HEK293 (cell line): ENCODE results near the gene WDR43.

Source experiments
- CTCF ChIA-PET: fragments of 350-600 bp; formaldehyde crosslinking; extraction: SDS; loops from one replicate; lab custom pipeline; 2021; ENCODE audit warnings: antibody characterized with exemption; lab: Yijun Ruan, JAX
- POLR2A ChIA-PET: fragments of 300-600 bp; formaldehyde crosslinking; extraction: SDS; loops from one replicate; lab custom pipeline; 2020; ENCODE audit warnings: antibody characterized with exemption, inconsistent platforms; lab: Yijun Ruan, JAX
- H3K27ac ChIP-seq: fragments of 200-500 bp; sonication (Bioruptor generic); 2 replicates; pipeline ENCODE4 v1.5.1; 2014; ENCODE audit warnings: low read depth, low read length, control low read depth, inconsistent platforms; ENCODE audit errors: extremely low read depth
- H3K36me3 ChIP-seq, 2 experiments: fragments of 200-500 bp in 1 of 2; sonication (Bioruptor generic) in 1 of 2; 1 replicate in 1 of 2; 2 replicates in 1 of 2; pipeline ENCODE4 v1.5.1; 2014 to 2017; ENCODE audit warnings: inconsistent platforms in 2 of 2, low read length in 2 of 2; ENCODE audit not compliant: control insufficient read depth in 2 of 2, insufficient read depth in 1 of 2
- H3K4me1 ChIP-seq: fragments of 200-500 bp; sonication (Bioruptor generic); 2 replicates; pipeline ENCODE4 v1.5.1; 2014; ENCODE audit warnings: mild to moderate bottlenecking, low read length, inconsistent platforms; ENCODE audit not compliant: control insufficient read depth, insufficient read depth
- H3K4me3 ChIP-seq: 2 replicates; pipeline ENCODE4 v1.5.1; 2011; ENCODE audit warnings: low read depth, mild to moderate bottlenecking, control low read depth, low read length, moderate library complexity
- H3K9me3 ChIP-seq: fragments of 200-500 bp; sonication (Bioruptor generic); 2 replicates; pipeline ENCODE4 v1.5.1; 2014; ENCODE audit warnings: low read depth, low read length, inconsistent platforms; ENCODE audit not compliant: control insufficient read depth, insufficient read depth
- BCL11B ChIP-seq: fragments of 450-650 bp; formaldehyde crosslinking; IDR thresholded peaks from 2 replicates; pipeline ENCODE4 v1.5.1; 2016; ENCODE audit warnings: low read depth, missing biosample characterization, missing genetic modification characterization
- FEZF1 ChIP-seq: fragments of 450-650 bp; formaldehyde crosslinking; IDR thresholded peaks from 2 replicates; pipeline ENCODE4 v1.5.1; 2016; ENCODE audit warnings: missing biosample characterization, missing genetic modification characterization
- MYNN ChIP-seq: fragments of 450-650 bp; formaldehyde crosslinking; IDR thresholded peaks from 2 replicates; pipeline ENCODE4 v1.5.1; 2016; ENCODE audit warnings: missing biosample characterization, missing genetic modification characterization, borderline replicate concordance
- PRDM1 ChIP-seq: fragments of 450-650 bp; formaldehyde crosslinking; IDR thresholded peaks from 2 replicates; pipeline ENCODE4; 2016; ENCODE audit warnings: missing biosample characterization, missing genetic modification characterization
- PRDM6 ChIP-seq: fragments of 450-650 bp; formaldehyde crosslinking; IDR thresholded peaks from 2 replicates; pipeline ENCODE4 v1.5.1; 2017; ENCODE audit warnings: missing biosample characterization, missing genetic modification characterization
- SP7 ChIP-seq: fragments of 450-650 bp; formaldehyde crosslinking; IDR thresholded peaks from 2 replicates; pipeline ENCODE4 v1.5.1; 2016; ENCODE audit warnings: missing biosample characterization, missing genetic modification characterization
- YY1 ChIP-seq: fragments of 450-650 bp; formaldehyde crosslinking; IDR thresholded peaks from 2 replicates; pipeline ENCODE4 v1.5.1; 2018; ENCODE audit warnings: missing biosample characterization, missing genetic modification characterization
- ZNF121 ChIP-seq: fragments of 450-650 bp; formaldehyde crosslinking; IDR thresholded peaks from 2 replicates; pipeline ENCODE4 v1.5.1; 2016; ENCODE audit warnings: missing biosample characterization, missing genetic modification characterization
- ZNF140 ChIP-seq: fragments of 450-650 bp; formaldehyde crosslinking; IDR thresholded peaks from 2 replicates; pipeline ENCODE4 v1.5.1; 2016; ENCODE audit warnings: missing biosample characterization, missing genetic modification characterization
- ZNF211 ChIP-seq: fragments of 450-650 bp; formaldehyde crosslinking; IDR thresholded peaks from 2 replicates; pipeline ENCODE4 v1.5.1; 2016; ENCODE audit warnings: low read depth, missing biosample characterization, missing genetic modification characterization
- ZNF214 ChIP-seq: fragments of 450-650 bp; formaldehyde crosslinking; IDR thresholded peaks from 2 replicates; pipeline ENCODE4 v1.5.1; 2017; ENCODE audit warnings: missing biosample characterization, mild to moderate bottlenecking, missing genetic modification characterization, borderline replicate concordance
- ZNF23 ChIP-seq: fragments of 450-650 bp; formaldehyde crosslinking; IDR thresholded peaks from 2 replicates; pipeline ENCODE4 v1.5.1; 2016; ENCODE audit warnings: missing biosample characterization, missing genetic modification characterization, borderline replicate concordance
- ZNF24 ChIP-seq: fragments of 450-650 bp; formaldehyde crosslinking; IDR thresholded peaks from 2 replicates; pipeline ENCODE4 v1.5.1; 2016; ENCODE audit warnings: missing biosample characterization, missing genetic modification characterization
- ZNF48 ChIP-seq: fragments of 450-650 bp; formaldehyde crosslinking; IDR thresholded peaks from 2 replicates; pipeline ENCODE4 v1.5.1; 2016; ENCODE audit warnings: missing biosample characterization, missing genetic modification characterization
- ZNF513 ChIP-seq: fragments of 450-650 bp; IDR thresholded peaks from 2 replicates; pipeline ENCODE4 v1.5.1; 2018; ENCODE audit warnings: missing biosample characterization, missing genetic modification characterization
- ZNF621 ChIP-seq: fragments of 450-650 bp; formaldehyde crosslinking; IDR thresholded peaks from 2 replicates; pipeline ENCODE4 v1.5.1; 2017; ENCODE audit warnings: missing biosample characterization, missing genetic modification characterization
- ZNF777 ChIP-seq: fragments of 450-650 bp; formaldehyde crosslinking; IDR thresholded peaks from 2 replicates; pipeline ENCODE4 v1.5.1; 2017; ENCODE audit warnings: missing biosample characterization, missing genetic modification characterization, borderline replicate concordance
- TF ChIP-seq, protein P1 (sequence below): fragments of 450-650 bp; formaldehyde crosslinking; IDR thresholded peaks from 2 replicates; pipeline ENCODE4 v1.5.1; 2016; ENCODE audit warnings: missing biosample characterization, missing genetic modification characterization
- TF ChIP-seq, protein P2 (sequence below): fragments of 450-650 bp; formaldehyde crosslinking; IDR thresholded peaks from 2 replicates; pipeline ENCODE4 v1.5.1; 2016; ENCODE audit warnings: missing biosample characterization, missing genetic modification characterization
- TF ChIP-seq, protein P3 (sequence below): fragments of 450-650 bp; formaldehyde crosslinking; IDR thresholded peaks from 2 replicates; pipeline ENCODE4 v1.5.1; 2016; ENCODE audit warnings: missing biosample characterization, missing genetic modification characterization
- TF ChIP-seq, protein P4 (sequence below): fragments of 450-650 bp; formaldehyde crosslinking; IDR thresholded peaks from 2 replicates; pipeline ENCODE4 v1.5.1; 2016; ENCODE audit warnings: missing biosample characterization, missing genetic modification characterization

The WDR43 gene

DNA sequence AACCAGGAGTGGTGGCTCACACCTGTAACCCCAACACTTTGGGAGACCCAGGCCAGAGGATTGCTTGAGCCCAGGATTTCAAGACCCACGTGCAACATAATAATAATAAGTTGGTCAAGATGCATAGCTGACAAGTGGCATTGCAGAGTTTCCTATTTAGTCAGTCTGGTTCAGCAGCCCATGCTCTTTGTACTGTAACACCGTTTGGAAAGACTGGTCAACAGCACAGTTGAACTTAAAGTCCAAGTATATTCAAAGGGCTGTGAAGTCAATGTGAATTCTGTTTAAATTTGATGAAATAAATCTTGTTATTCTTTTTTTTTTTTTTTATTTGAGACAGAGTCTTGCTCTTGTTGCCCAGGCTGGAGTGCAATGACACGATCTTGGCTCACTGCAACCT is 22.8 kb upstream of the WDR43 start:
- Histone ChIP-seq H3K36me3 (peaks cover 4 to 16% of the 10 kb centered on the region in 2 experiments; a peak in 2 of 3 replicates), H3K9me3 (no peaks in the 10 kb centered on the region), H3K4me3 (no peak overlapping the region), H3K4me1 (0 out of 2 replicates have a peak, but pooled peaks cover 5% of the 10 kb centered on the region), H3K27ac (no peak overlapping the region)
- no peak for TF ChIP-seq SP7
- TF ChIP-seq YY1: no peak
- no peak for TF ChIP-seq ZNF621 (tag by site-specific recombination)
- no peak for TF ChIP-seq ZNF214
- no peak for TF ChIP-seq ZNF121 (tag by site-specific recombination)
- no peak for TF ChIP-seq ZNF211 (tag by site-specific recombination)
- no peak for TF ChIP-seq FEZF1 (tag by site-specific recombination)
- no peak for TF ChIP-seq ZNF23
- no peak for TF ChIP-seq ZNF513
- TF ChIP-seq, protein P1, sequence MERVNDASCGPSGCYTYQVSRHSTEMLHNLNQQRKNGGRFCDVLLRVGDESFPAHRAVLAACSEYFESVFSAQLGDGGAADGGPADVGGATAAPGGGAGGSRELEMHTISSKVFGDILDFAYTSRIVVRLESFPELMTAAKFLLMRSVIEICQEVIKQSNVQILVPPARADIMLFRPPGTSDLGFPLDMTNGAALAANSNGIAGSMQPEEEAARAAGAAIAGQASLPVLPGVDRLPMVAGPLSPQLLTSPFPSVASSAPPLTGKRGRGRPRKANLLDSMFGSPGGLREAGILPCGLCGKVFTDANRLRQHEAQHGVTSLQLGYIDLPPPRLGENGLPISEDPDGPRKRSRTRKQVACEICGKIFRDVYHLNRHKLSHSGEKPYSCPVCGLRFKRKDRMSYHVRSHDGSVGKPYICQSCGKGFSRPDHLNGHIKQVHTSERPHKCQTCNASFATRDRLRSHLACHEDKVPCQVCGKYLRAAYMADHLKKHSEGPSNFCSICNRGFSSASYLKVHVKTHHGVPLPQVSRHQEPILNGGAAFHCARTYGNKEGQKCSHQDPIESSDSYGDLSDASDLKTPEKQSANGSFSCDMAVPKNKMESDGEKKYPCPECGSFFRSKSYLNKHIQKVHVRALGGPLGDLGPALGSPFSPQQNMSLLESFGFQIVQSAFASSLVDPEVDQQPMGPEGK (tag by site-specific recombination): no peak
- no peak for TF ChIP-seq PRDM6 (tag by site-specific recombination)
- TF ChIP-seq, protein P2, sequence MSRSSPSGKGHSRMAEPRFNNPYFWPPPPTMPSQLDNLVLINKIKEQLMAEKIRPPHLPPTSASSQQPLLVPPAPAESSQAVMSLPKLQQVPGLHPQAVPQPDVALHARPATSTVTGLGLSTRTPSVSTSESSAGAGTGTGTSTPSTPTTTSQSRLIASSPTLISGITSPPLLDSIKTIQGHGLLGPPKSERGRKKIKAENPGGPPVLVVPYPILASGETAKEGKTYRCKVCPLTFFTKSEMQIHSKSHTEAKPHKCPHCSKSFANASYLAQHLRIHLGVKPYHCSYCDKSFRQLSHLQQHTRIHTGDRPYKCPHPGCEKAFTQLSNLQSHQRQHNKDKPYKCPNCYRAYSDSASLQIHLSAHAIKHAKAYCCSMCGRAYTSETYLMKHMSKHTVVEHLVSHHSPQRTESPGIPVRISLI: no peak
- TF ChIP-seq MYNN (tag by site-specific recombination): no peak
- TF ChIP-seq ZNF777: no peak
- no peak for TF ChIP-seq BCL11B (tag by site-specific recombination)
- ChIA-PET CTCF (interaction anchor here (0.7 kb wide), 1 partner anchor 23 kb away, joined by 3 read pairs; no protein-coding TSS in a partner anchor), POLR2A (interaction anchor here (2.3 kb wide), 1 partner anchor 23 kb away, joined by 32 read pairs; the partner anchor contains the start of gene WDR43)

- TF ChIP-seq PRDM1: peak; percentile 48; the same call in 1 of the 2 replicates
- TF ChIP-seq ZNF24 (tag by site-specific recombination): no peak
- TF ChIP-seq, protein P1 (tag by site-specific recombination): no peak
- no peak for TF ChIP-seq ZNF140
- TF ChIP-seq FEZF1 (tag by site-specific recombination): no peak
- TF ChIP-seq, protein P3, sequence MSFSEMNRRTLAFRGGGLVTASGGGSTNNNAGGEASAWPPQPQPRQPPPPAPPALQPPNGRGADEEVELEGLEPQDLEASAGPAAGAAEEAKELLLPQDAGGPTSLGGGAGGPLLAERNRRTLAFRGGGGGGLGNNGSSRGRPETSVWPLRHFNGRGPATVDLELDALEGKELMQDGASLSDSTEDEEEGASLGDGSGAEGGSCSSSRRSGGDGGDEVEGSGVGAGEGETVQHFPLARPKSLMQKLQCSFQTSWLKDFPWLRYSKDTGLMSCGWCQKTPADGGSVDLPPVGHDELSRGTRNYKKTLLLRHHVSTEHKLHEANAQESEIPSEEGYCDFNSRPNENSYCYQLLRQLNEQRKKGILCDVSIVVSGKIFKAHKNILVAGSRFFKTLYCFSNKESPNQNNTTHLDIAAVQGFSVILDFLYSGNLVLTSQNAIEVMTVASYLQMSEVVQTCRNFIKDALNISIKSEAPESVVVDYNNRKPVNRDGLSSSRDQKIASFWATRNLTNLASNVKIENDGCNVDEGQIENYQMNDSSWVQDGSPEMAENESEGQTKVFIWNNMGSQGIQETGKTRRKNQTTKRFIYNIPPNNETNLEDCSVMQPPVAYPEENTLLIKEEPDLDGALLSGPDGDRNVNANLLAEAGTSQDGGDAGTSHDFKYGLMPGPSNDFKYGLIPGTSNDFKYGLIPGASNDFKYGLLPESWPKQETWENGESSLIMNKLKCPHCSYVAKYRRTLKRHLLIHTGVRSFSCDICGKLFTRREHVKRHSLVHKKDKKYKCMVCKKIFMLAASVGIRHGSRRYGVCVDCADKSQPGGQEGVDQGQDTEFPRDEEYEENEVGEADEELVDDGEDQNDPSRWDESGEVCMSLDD (tag by site-specific recombination): no peak
- TF ChIP-seq, protein P4, sequence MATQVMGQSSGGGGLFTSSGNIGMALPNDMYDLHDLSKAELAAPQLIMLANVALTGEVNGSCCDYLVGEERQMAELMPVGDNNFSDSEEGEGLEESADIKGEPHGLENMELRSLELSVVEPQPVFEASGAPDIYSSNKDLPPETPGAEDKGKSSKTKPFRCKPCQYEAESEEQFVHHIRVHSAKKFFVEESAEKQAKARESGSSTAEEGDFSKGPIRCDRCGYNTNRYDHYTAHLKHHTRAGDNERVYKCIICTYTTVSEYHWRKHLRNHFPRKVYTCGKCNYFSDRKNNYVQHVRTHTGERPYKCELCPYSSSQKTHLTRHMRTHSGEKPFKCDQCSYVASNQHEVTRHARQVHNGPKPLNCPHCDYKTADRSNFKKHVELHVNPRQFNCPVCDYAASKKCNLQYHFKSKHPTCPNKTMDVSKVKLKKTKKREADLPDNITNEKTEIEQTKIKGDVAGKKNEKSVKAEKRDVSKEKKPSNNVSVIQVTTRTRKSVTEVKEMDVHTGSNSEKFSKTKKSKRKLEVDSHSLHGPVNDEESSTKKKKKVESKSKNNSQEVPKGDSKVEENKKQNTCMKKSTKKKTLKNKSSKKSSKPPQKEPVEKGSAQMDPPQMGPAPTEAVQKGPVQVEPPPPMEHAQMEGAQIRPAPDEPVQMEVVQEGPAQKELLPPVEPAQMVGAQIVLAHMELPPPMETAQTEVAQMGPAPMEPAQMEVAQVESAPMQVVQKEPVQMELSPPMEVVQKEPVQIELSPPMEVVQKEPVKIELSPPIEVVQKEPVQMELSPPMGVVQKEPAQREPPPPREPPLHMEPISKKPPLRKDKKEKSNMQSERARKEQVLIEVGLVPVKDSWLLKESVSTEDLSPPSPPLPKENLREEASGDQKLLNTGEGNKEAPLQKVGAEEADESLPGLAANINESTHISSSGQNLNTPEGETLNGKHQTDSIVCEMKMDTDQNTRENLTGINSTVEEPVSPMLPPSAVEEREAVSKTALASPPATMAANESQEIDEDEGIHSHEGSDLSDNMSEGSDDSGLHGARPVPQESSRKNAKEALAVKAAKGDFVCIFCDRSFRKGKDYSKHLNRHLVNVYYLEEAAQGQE (tag by site-specific recombination): no peak
- no peak for TF ChIP-seq ZNF48 (tag by site-specific recombination)
- Histone ChIP-seq H3K36me3 (no peaks in the 10 kb centered on the region), H3K4me3 (no peak overlapping the region), H3K27ac (no peak overlapping the region), H3K4me1 (no peaks in the 10 kb centered on the region), H3K9me3 (no peaks in the 10 kb centered on the region)
- ChIA-PET CTCF (no interaction called here), POLR2A (no interaction called here)
Measured at GRCh38 chr2:28880193-28880592, 14.3 kb upstream of the WDR43 start.
